CD14-positive monocyte (primary cell): Measurements from ENCODE around the gene TAS2R43. TPM values are rescaled to one million over a fixed set of nuclear protein-coding genes. Genes with fewer than 3 reads are reported as not detected.

Experiments
- DNase-seq, 3 donors: peaks; one replicate each; pipeline ENCODE4 v3.0.0-alpha.2; 2011 to 2022
- H2AFZ ChIP-seq: 2 replicates; pipeline ENCODE4 v1.6.0; 2012; ENCODE audit warnings: mild to moderate bottlenecking, low read depth, low read length, inconsistent platforms; ENCODE audit not compliant: insufficient read depth, poor library complexity, severe bottlenecking
- H3K27ac ChIP-seq, 2 donors: 1 replicate in 1 of 2; 2 replicates in 1 of 2; pipeline ENCODE4 v1.5.1; 2012 to 2013; ENCODE audit warnings: low read length in 2 of 2, control low read depth in 1 of 2, inconsistent platforms in 1 of 2, low read depth in 1 of 2, mild to moderate bottlenecking in 1 of 2
- H3K27me3 ChIP-seq, 2 donors: one replicate each; pipeline versions ENCODE4 v1.6.0 to v1.6.1; 2011 to 2013; ENCODE audit warnings: low read length in 2 of 2; ENCODE audit not compliant: control insufficient read depth in 2 of 2, insufficient read depth in 2 of 2
- H3K36me3 ChIP-seq, 2 donors: replicated peaks in 1 of 2; 1 replicate in 1 of 2; 2 replicates in 1 of 2; pipeline versions ENCODE4 v1.5.1 to v1.6.1; 2012 to 2013; ENCODE audit warnings: low read length in 2 of 2, control low read depth in 1 of 2, inconsistent platforms in 1 of 2, mild to moderate bottlenecking in 1 of 2; ENCODE audit not compliant: insufficient read depth in 2 of 2, control insufficient read depth in 1 of 2
- H3K4me1 ChIP-seq, 2 donors: 1 replicate in 1 of 2; 2 replicates in 1 of 2; pipeline versions ENCODE4 v1.5.1 to v1.6.1; 2012 to 2013; ENCODE audit warnings: low read length in 2 of 2, control low read depth in 1 of 2, inconsistent platforms in 1 of 2, mild to moderate bottlenecking in 1 of 2, moderate library complexity in 1 of 2; ENCODE audit not compliant: insufficient read depth in 2 of 2, control insufficient read depth in 1 of 2
- H3K4me2 ChIP-seq: replicated peaks from 2 replicates; pipeline ENCODE3; 2012; ENCODE audit warnings: low read length, moderate library complexity, mild to moderate bottlenecking; ENCODE audit not compliant: poor library complexity, severe bottlenecking; ENCODE audit errors: extremely low read depth
- H3K4me3 ChIP-seq, 3 experiments: fragments of 200-600 bp in 1 of 3; sonication (generic) in 1 of 3; replicated peaks in 1 of 3; 1 replicate in 2 of 3; 2 replicates in 1 of 3; pipeline ENCODE4 v1.5.1; 2011 to 2013; ENCODE audit warnings: low read length in 3 of 3, mild to moderate bottlenecking in 3 of 3, control low read depth in 2 of 3, low read depth in 2 of 3, inconsistent platforms in 1 of 3, moderate library complexity in 1 of 3
- H3K79me2 ChIP-seq: 2 replicates; pipeline ENCODE4 v1.6.0; 2012; ENCODE audit warnings: mild to moderate bottlenecking, control low read depth, inconsistent platforms, low read length, moderate library complexity; ENCODE audit not compliant: insufficient read depth
- H3K9ac ChIP-seq: 2 replicates; pipeline ENCODE4 v1.6.0; 2017; ENCODE audit warnings: low read length, mild to moderate bottlenecking; ENCODE audit not compliant: insufficient read depth, poor library complexity, severe bottlenecking
- H3K9me3 ChIP-seq, 2 donors: replicated peaks in 1 of 2; 1 replicate in 1 of 2; 2 replicates in 1 of 2; pipeline versions ENCODE4 v1.5.1 to v1.6.1; 2012 to 2013; ENCODE audit warnings: low read length in 2 of 2, control low read depth in 1 of 2; ENCODE audit not compliant: control insufficient read depth in 1 of 2, insufficient read depth in 1 of 2
- H4K20me1 ChIP-seq: 2 replicates; pipeline ENCODE4 v1.6.0; 2012; ENCODE audit warnings: mild to moderate bottlenecking, low read length, control low read depth, moderate library complexity; ENCODE audit not compliant: insufficient read depth
- H3K27ac Mint-ChIP-seq, 7 donors: one replicate each; pipeline ENCODE4 v1.8.0; 2020; ENCODE audit warnings: mild to moderate bottlenecking in 7 of 7, mixed read lengths in 7 of 7, moderate library complexity in 6 of 7, inconsistent platforms in 2 of 7
- H3K27me3 Mint-ChIP-seq, 3 donors: one replicate each; pipeline ENCODE4 v1.8.0; 2021 to 2022; ENCODE audit warnings: low read depth in 3 of 3, mild to moderate bottlenecking in 3 of 3, mixed read lengths in 3 of 3, moderate library complexity in 3 of 3, inconsistent platforms in 1 of 3
- H3K36me3 Mint-ChIP-seq, 2 donors: one replicate each; pipeline ENCODE4 v1.8.0; 2020; ENCODE audit warnings: mixed read lengths in 2 of 2, inconsistent platforms in 1 of 2, mild to moderate bottlenecking in 1 of 2
- H3K4me1 Mint-ChIP-seq: one replicate; pipeline ENCODE4 v1.8.0; 2020; ENCODE audit warnings: mild to moderate bottlenecking, mixed read lengths
- H3K4me3 Mint-ChIP-seq, 2 donors: one replicate each; pipeline ENCODE4 v1.8.0; 2020; ENCODE audit warnings: mild to moderate bottlenecking in 2 of 2, mixed read lengths in 2 of 2, moderate library complexity in 1 of 2
- H3K9me3 Mint-ChIP-seq, 7 donors: one replicate each; pipeline ENCODE4 v1.8.0; 2020 to 2022; ENCODE audit warnings: mixed read lengths in 7 of 7, mild to moderate bottlenecking in 6 of 7, moderate library complexity in 6 of 7, inconsistent platforms in 2 of 7
- WGBS: methylation state at CpG from one replicate; pipeline ENCODE4 v1.1.5; 2013; ENCODE audit warnings: missing lambda C conversion rate; ENCODE audit not compliant: insufficient coverage; 5-methylcytosine and 5-hydroxymethylcytosine counted together
- intact Hi-C, 2 donors: fragments of 100-400 bp; cut with micrococcal nuclease; formaldehyde crosslinking; loops; one replicate each; pipeline versions ENCODE4 v1.15.0 to v1.15.1; 2023
- polyA plus RNA-seq, 3 donors: library from polyadenylated mRNA; depleted of rRNA in 1 of 3; unstranded in 2 of 3; stranded (reverse) in 1 of 3; fragments of 300-500 nt in 2 of 3; fragments of >200 nt in 1 of 3; fragmentation: Illumina TruSeq in 2 of 3; gene quantifications; 1 replicate in 2 of 3; 2 replicates in 1 of 3; pipeline ENCODE4 v1.2.3, GENCODE V29; 2012 to 2021
- TF ChIP-seq, protein P1 (sequence below): fragments of 200-600 bp; IDR thresholded peaks from one replicate; pipeline ENCODE4 v1.8.0; 2022; ENCODE audit warnings: antibody characterized with exemption, mild to moderate bottlenecking

Gene TAS2R43
- polyA plus RNA-seq, 3 donors, result not detected

- Mint-ChIP-seq H3K27ac (no peak overlapping the region), H3K36me3 (peaks cover 24 to 43% of the 10 kb centered on the region in 2 donors), H3K27me3 (peaks cover 0 to 2% (median 0%) of the 10 kb centered on the region in 3 donors), H3K9me3 (peaks cover 19 to 38% (median 31%) of the 10 kb centered on the region in 7 donors), H3K4me1 (peaks cover 9% of the 10 kb centered on the region), H3K4me3 (no peak overlapping the region)
- no peak for DNase-seq
- Histone ChIP-seq H3K4me3 (no peak overlapping the region), H2AFZ (no peak overlapping the region), H3K36me3 (no peaks in the 10 kb centered on the region), H3K9me3 (peaks cover 13 to 15% of the 10 kb centered on the region in 2 donors), H4K20me1 (peaks cover under 1% of the 10 kb centered on the region), H3K4me2 (no peak overlapping the region), H3K27me3 (no peaks in the 10 kb centered on the region), H3K27ac (no peak overlapping the region), H3K79me2 (peaks cover 31% of the 10 kb centered on the region), H3K4me1 (no peaks in the 10 kb centered on the region), H3K9ac (no peak overlapping the region)
- WGBS, result 88% methylated on average over 2 of the region's 2 CpGs
- TF ChIP-seq, protein P1, sequence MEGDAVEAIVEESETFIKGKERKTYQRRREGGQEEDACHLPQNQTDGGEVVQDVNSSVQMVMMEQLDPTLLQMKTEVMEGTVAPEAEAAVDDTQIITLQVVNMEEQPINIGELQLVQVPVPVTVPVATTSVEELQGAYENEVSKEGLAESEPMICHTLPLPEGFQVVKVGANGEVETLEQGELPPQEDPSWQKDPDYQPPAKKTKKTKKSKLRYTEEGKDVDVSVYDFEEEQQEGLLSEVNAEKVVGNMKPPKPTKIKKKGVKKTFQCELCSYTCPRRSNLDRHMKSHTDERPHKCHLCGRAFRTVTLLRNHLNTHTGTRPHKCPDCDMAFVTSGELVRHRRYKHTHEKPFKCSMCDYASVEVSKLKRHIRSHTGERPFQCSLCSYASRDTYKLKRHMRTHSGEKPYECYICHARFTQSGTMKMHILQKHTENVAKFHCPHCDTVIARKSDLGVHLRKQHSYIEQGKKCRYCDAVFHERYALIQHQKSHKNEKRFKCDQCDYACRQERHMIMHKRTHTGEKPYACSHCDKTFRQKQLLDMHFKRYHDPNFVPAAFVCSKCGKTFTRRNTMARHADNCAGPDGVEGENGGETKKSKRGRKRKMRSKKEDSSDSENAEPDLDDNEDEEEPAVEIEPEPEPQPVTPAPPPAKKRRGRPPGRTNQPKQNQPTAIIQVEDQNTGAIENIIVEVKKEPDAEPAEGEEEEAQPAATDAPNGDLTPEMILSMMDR, result no peak
- intact Hi-C loops, result no loop called here
These were observed 16.7 kb upstream of the TAS2R43 start for GRCh38 chr12:11108862-11109261.

GRCh38 chr12:11107719-11108118, 15.6 kb upstream of the TAS2R43 start:
- no CpG with 5 or more reads among the region's 1 CpG for WGBS
- intact Hi-C loops, result no loop called here
- H3K9ac ChIP-seq, result no peak overlapping the region
- H3K36me3 Mint-ChIP-seq, result peaks cover 25 to 42% of the 10 kb centered on the region in 2 donors
- peaks cover 16 to 36% (median 34%) of the 10 kb centered on the region in 7 donors for H3K9me3 Mint-ChIP-seq
- no peaks in the 10 kb centered on the region for H3K27me3 ChIP-seq
- no peaks in the 10 kb centered on the region for H3K36me3 ChIP-seq
- no peak for DNase-seq
- no peak overlapping the region for H2AFZ ChIP-seq
- H3K4me2 ChIP-seq, result no peak overlapping the region
- TF ChIP-seq, protein P1, result no peak
- peaks cover 9% of the 10 kb centered on the region for H3K4me1 Mint-ChIP-seq
- peaks cover 3% of the 10 kb centered on the region for H4K20me1 ChIP-seq
- H3K27ac Mint-ChIP-seq, result no peak overlapping the region
- H3K79me2 ChIP-seq, result peaks cover 23% of the 10 kb centered on the region
- H3K27ac ChIP-seq, result no peak overlapping the region
- no peak overlapping the region for H3K4me3 Mint-ChIP-seq
- no peak overlapping the region for H3K4me3 ChIP-seq
- no peaks in the 10 kb centered on the region for H3K4me1 ChIP-seq
- H3K9me3 ChIP-seq, result peaks cover 13 to 15% of the 10 kb centered on the region in 2 donors
- H3K27me3 Mint-ChIP-seq, result peaks cover 0 to 2% (median 0%) of the 10 kb centered on the region in 3 donors
